Ascending aorta (tissue), 2 donors: ENCODE results near the gene SPAG6. TPM values are rescaled to one million over a fixed set of nuclear protein-coding genes. Genes with fewer than 3 reads are reported as not detected.

ENCODE experiments used
- DNase-seq, 2 donors: peaks; one replicate each; pipeline ENCODE4 v3.0.0-alpha.2; 2019; ENCODE audit warnings: low spot score in 2 of 2
- H3K27ac ChIP-seq, 2 donors: fragments of 200-600 bp; sonication (generic); one replicate each; pipeline ENCODE4 v1.5.1; 2016 to 2017; ENCODE audit warnings: mild to moderate bottlenecking in 1 of 2
- H3K27me3 ChIP-seq: fragments of 200-600 bp; sonication (generic); one replicate; pipeline ENCODE4 v1.5.1; 2017
- H3K36me3 ChIP-seq, 2 donors: fragments of 200-600 bp; sonication (generic); one replicate each; pipeline ENCODE4 v1.5.1; 2016
- H3K4me1 ChIP-seq, 2 donors: fragments of 200-600 bp; sonication (generic); one replicate each; pipeline ENCODE4 v1.5.1; 2016 to 2017; ENCODE audit warnings: mild to moderate bottlenecking in 1 of 2
- H3K4me3 ChIP-seq, 2 donors: fragments of 200-600 bp; sonication (generic); one replicate each; pipeline ENCODE4 v1.5.1; 2016 to 2017; ENCODE audit warnings: mild to moderate bottlenecking in 1 of 2
- H3K9me3 ChIP-seq, 2 donors: fragments of 200-600 bp; sonication (generic); one replicate each; pipeline ENCODE4 v1.5.1; 2016
- CTCF ChIP-seq, 3 experiments: fragments of 200-600 bp in 2 of 3; fragments of 450-650 bp in 1 of 3; sonication (generic) in 2 of 3; IDR thresholded peaks; one replicate each; pipeline ENCODE4 v1.5.1; 2016 to 2019; ENCODE audit warnings: antibody characterized with exemption in 3 of 3, mild to moderate bottlenecking in 1 of 3, moderate library complexity in 1 of 3
- intact Hi-C: fragments of 100-400 bp; cut with DNase I; formaldehyde crosslinking; loops from one replicate; pipeline ENCODE4 v1.15.1; 2023
- total RNA-seq: library from RNA; depleted of rRNA; stranded (reverse); fragments of >200 nt; gene quantifications from one replicate; pipeline ENCODE4 v1.1.0, GENCODE V29; 2016

The SPAG6 gene
- total RNA-seq, 1 donor from 2014 or later = not detected

- DNase-seq = no peak
- Histone ChIP-seq H3K9me3 (no peaks in the 10 kb centered on the region), H3K4me1 (peaks cover 12 to 45% of the 10 kb centered on the region in 2 donors), H3K27ac (peak overlapping the region; percentile 66 to 86), H3K36me3 (no peaks in the 10 kb centered on the region), H3K27me3 (no peaks in the 10 kb centered on the region), H3K4me3 (peak overlapping the region; percentile 96 to 100)
- TF ChIP-seq CTCF (IDR thresholded peaks at IDR 0.05) = no peak
- intact Hi-C loops = loop anchor here (2.0 to 10.0 kb wide), 10 partner anchors 117 to 1117 kb away; partner anchors contain the start of genes DNAJC1, MSRB2, OTUD1 and SKIDA1
These were observed 25.2 kb upstream of the SPAG6 start for GRCh38 chr10:22319980-22320558.

GRCh38 chr10:22320591-22321155, 24.6 kb upstream of the SPAG6 start, which contains the start of gene BMI1:
BMI1 (plus strand) TSS chr10:22321099; CDS start chr10:22326450, 5,351 bp downstream.
- Histone ChIP-seq H3K27ac (peak within 1 kb of the TSS; percentile 91 to 97), H3K27me3 (no peaks in the 10 kb centered on the region), H3K4me3 (peak within 1 kb of the TSS; percentile 96 to 100), H3K9me3 (no peaks in the 10 kb centered on the region), H3K36me3 (no peaks in the 10 kb centered on the region), H3K4me1 (peaks cover 12 to 41% of the 10 kb centered on the region in 2 donors)
- no peak for TF ChIP-seq CTCF (IDR thresholded peaks at IDR 0.05)
- peak in 1 of 2 donors; percentile 88 for DNase-seq
- intact Hi-C loops = loop anchor here (1.0 to 10.0 kb wide), 6 partner anchors 20 to 1117 kb away; partner anchors contain the start of genes DNAJC1, MSRB2, OTUD1 and SKIDA1

GRCh38 chr10:22321156-22321923, 24.0 kb upstream of the SPAG6 start:
- H3K27me3 ChIP-seq = no peaks in the 10 kb centered on the region
- no peak for TF ChIP-seq CTCF (IDR thresholded peaks at IDR 0.05)
- intact Hi-C loops = loop anchor here (1.0 to 10.0 kb wide), 6 partner anchors 19 to 1116 kb away; partner anchors contain the start of genes DNAJC1, MSRB2, OTUD1 and SKIDA1
- H3K4me3 ChIP-seq = peak overlapping the region; percentile 96 to 100
- no peaks in the 10 kb centered on the region for H3K9me3 ChIP-seq
- DNase-seq = peak in 1 of 2 donors; percentile 79
- H3K4me1 ChIP-seq = peaks cover 12 to 41% of the 10 kb centered on the region in 2 donors
- peak overlapping the region; percentile 91 to 97 for H3K27ac ChIP-seq
- no peaks in the 10 kb centered on the region for H3K36me3 ChIP-seq

- peak in 1 of 2 donors; percentile 72 for DNase-seq
- no peak overlapping the region for H3K27ac ChIP-seq
- peaks cover 12 to 39% of the 10 kb centered on the region in 2 donors for H3K4me1 ChIP-seq
- H3K36me3 ChIP-seq = peaks cover 0 to 3% of the 10 kb centered on the region in 2 donors
- intact Hi-C loops = loop anchor here (1.0 to 10.0 kb wide), 6 partner anchors 18 to 1115 kb away; partner anchors contain the start of genes DNAJC1, MSRB2, OTUD1 and SKIDA1
- no peaks in the 10 kb centered on the region for H3K9me3 ChIP-seq
- no peak for TF ChIP-seq CTCF (IDR thresholded peaks at IDR 0.05)
- no peaks in the 10 kb centered on the region for H3K27me3 ChIP-seq
- H3K4me3 ChIP-seq = peak overlapping the region; percentile 92 to 96
These were observed 23.2 kb upstream of the SPAG6 start for GRCh38 chr10:22321924-22322640.

GRCh38 chr10:22322641-22323160, 22.6 kb upstream of the SPAG6 start:
- intact Hi-C loops = loop anchor here (5.0 to 10.0 kb wide), 4 partner anchors 745 to 1115 kb away; partner anchors contain the start of genes MSRB2, OTUD1 and SKIDA1
- H3K27ac ChIP-seq = no peak overlapping the region
- peaks cover 10 to 34% of the 10 kb centered on the region in 2 donors for H3K4me1 ChIP-seq

More at GRCh38 chr10:22322641-22323160, 22.6 kb upstream of the SPAG6 start:
- no peak for DNase-seq
- Histone ChIP-seq H3K27me3 (no peaks in the 10 kb centered on the region), H3K36me3 (peaks cover 2 to 3% of the 10 kb centered on the region in 2 donors), H3K4me3 (peak overlapping the region; percentile 92 to 96), H3K9me3 (no peaks in the 10 kb centered on the region)
- TF ChIP-seq CTCF (IDR thresholded peaks at IDR 0.05) = no peak
